ENCODE measurements around the gene COBL. TPM values are rescaled to one million over a fixed set of nuclear protein-coding genes. Genes with fewer than 3 reads are reported as not detected.

COBL gene
- total and polyA plus RNA-seq, 12 donors, result 0.09 to 1.4 (median 0.53) TPM

DNA sequence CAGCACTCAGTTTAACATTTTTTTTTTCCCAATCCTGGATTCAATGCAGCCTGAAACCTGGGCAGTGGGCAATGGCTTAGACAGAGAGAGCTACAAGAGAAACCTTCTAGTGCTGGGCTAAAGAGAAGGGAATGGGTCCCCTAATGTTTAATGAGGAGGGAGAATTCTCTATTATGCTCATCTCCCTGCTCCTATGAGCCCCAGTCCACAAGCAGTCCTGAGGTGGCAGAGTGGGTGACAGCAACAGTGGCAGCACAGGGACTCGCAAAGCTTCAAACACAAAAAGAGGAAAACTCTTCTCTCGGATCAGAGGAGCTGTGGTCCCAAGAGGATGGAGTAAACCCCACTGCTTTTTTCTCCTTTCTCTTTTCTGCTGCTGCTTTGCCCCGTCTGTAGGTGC lies 36.5 kb downstream of the COBL start:
- no peak for TF ChIP-seq POLR2A (IDR thresholded peaks at IDR 0.05)
- TF ChIP-seq, protein P1, sequence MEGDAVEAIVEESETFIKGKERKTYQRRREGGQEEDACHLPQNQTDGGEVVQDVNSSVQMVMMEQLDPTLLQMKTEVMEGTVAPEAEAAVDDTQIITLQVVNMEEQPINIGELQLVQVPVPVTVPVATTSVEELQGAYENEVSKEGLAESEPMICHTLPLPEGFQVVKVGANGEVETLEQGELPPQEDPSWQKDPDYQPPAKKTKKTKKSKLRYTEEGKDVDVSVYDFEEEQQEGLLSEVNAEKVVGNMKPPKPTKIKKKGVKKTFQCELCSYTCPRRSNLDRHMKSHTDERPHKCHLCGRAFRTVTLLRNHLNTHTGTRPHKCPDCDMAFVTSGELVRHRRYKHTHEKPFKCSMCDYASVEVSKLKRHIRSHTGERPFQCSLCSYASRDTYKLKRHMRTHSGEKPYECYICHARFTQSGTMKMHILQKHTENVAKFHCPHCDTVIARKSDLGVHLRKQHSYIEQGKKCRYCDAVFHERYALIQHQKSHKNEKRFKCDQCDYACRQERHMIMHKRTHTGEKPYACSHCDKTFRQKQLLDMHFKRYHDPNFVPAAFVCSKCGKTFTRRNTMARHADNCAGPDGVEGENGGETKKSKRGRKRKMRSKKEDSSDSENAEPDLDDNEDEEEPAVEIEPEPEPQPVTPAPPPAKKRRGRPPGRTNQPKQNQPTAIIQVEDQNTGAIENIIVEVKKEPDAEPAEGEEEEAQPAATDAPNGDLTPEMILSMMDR (IDR thresholded peaks at IDR 0.05), result no peak
- Histone ChIP-seq H3K4me3 (no peak overlapping the region), H3K4me1 (replicated peaks in 1 of 2) (no peaks in the 10 kb centered on the region), H3K27ac (no peak overlapping the region), H3K9me3 (replicated peaks in 1 of 3) (no peaks in the 10 kb centered on the region), H3K27me3 (no peaks in the 10 kb centered on the region), H3K36me3 (replicated peaks in 1 of 2) (no peaks in the 10 kb centered on the region)
- DNase-seq, result no peak
- intact Hi-C loops (cut with DNase I), result no loop called here
- 60 to 78% (median 68%) methylated on average over 3 of the region's 3 CpGs for WGBS, 4 donors

DNA sequence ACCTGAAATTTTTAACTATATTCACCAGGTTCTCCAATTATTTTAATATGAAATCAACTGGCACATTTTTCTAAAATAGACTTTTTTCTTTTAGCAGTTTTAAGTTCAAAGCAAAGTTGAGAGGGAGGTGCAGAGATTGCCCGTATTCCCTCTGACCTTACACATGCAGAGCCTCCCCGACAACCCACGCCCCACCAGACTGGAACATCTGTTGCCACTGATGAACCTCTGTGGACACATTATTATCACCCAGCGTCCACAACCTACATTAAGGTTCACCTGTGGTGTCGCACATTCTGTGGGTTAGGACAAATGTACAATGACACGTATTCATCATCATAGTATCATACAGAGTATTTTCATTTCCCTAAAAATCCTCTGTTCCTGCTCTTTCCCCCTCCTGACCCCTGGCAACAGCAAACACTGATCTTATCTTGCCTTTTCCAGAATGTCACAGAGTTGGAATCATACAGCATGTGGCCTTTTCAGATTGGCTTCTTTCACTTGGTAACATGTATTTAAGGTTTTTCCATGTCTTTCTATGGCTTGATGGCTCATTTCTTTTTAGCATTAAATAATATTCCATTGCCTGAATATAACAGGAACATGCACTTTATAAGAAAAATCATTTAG lies 37.1 kb downstream of the COBL start:
- TF ChIP-seq, protein P1 (IDR thresholded peaks at IDR 0.05), result no peak
- TF ChIP-seq POLR2A (IDR thresholded peaks at IDR 0.05), result no peak
- DNase-seq, result no peak
- 64 to 82% (median 75%) methylated on average over 6 of the region's 6 CpGs for WGBS, 4 donors
- Histone ChIP-seq H3K4me3 (no peak overlapping the region), H3K27ac (no peak overlapping the region), H3K9me3 (replicated peaks in 1 of 3) (no peaks in the 10 kb centered on the region), H3K4me1 (replicated peaks in 1 of 2) (no peaks in the 10 kb centered on the region), H3K27me3 (no peaks in the 10 kb centered on the region), H3K36me3 (replicated peaks in 1 of 2) (no peaks in the 10 kb centered on the region)
- intact Hi-C loops (cut with DNase I), result no loop called here

DNA sequence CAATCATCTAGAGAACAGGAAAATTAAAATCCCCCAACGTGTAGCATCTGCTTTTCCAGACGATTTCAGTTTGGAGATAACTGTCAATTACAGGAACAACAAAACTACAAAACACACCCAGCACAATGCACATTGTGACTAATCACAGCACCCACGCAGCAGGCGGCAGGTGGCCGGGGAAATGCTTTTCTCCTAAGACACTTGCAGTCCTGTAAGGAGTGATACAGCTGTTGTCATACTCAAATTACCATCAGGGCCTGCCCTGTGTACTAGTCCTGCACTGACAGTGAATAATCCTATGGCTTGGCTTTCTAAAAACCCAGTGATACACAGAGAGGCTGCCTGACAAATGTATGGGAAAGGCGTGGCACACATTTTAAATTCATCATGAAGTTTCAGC lies 37.8 kb downstream of the COBL start:
- Histone ChIP-seq H3K27me3 (no peaks in the 10 kb centered on the region), H3K27ac (no peak overlapping the region), H3K9me3 (replicated peaks in 1 of 3) (no peaks in the 10 kb centered on the region), H3K36me3 (replicated peaks in 1 of 2) (no peaks in the 10 kb centered on the region), H3K4me1 (replicated peaks in 1 of 2) (no peaks in the 10 kb centered on the region), H3K4me3 (no peak overlapping the region)
- DNase-seq, result no peak
- WGBS, 4 donors, result 73 to 79% (median 75%) methylated on average over 6 of the region's 6 CpGs
- intact Hi-C loops (cut with DNase I), result no loop called here
- TF ChIP-seq, protein P1 (IDR thresholded peaks at IDR 0.05), result no peak
- no peak for TF ChIP-seq POLR2A (IDR thresholded peaks at IDR 0.05)

DNA sequence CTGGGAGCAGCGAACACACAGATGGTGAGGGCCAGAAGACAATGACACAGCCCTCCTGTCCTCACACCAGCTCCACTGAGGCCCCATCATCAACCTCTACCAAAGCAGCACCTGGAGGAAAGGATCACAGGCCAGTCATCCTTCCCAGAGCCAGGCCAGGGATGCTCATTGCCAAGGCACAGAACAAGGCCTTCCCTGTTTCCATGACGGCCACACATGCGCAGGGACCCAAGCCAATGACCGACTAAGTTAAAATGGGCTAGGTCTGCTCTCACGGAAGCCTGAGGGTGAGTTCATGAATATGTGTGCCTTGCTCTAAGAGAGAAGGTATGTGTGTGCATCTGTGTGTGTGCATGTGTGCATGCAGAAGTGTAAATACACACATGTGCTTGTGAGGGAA lies 39.6 kb downstream of the COBL start:
- DNase-seq, result no peak
- no peak overlapping the region for H3K27ac ChIP-seq
- H3K36me3 ChIP-seq (replicated peaks in 1 of 2), result no peaks in the 10 kb centered on the region
- no peaks in the 10 kb centered on the region for H3K4me1 ChIP-seq (replicated peaks in 1 of 2)
- TF ChIP-seq, protein P1 (IDR thresholded peaks at IDR 0.05), result no peak
- no peak for TF ChIP-seq POLR2A (IDR thresholded peaks at IDR 0.05)
- intact Hi-C loops (cut with DNase I), result no loop called here
- WGBS, 4 donors, result 77 to 86% (median 85%) methylated on average over 5 of the region's 5 CpGs
- no peaks in the 10 kb centered on the region for H3K27me3 ChIP-seq
- no peak overlapping the region for H3K4me3 ChIP-seq
- H3K9me3 ChIP-seq (replicated peaks in 1 of 3), result no peaks in the 10 kb centered on the region

Data from adrenal gland (tissue), 12 donors.